Measurements from ENCODE around the gene GRIK3. TPM values are rescaled to one million over a fixed set of nuclear protein-coding genes. Genes with fewer than 3 reads are reported as not detected.

GRIK3 gene
- total RNA-seq, 2 donors from 2014 or later, result 0.46 to 1.9 TPM

- intact Hi-C loops (cut with DNase I, micrococcal nuclease), result no loop called here
- DNase-seq (no peak), ATAC-seq (no peak)
Measured at GRCh38 chr1:36956570-36956969, 77.7 kb downstream of the GRIK3 start.

GRCh38 chr1:36955016-36955415, 79.3 kb downstream of the GRIK3 start:
- DNase-seq, result no peak
- intact Hi-C loops (cut with DNase I, micrococcal nuclease), result no loop called here
- no peak for ATAC-seq

GRCh38 chr1:36953061-36953460, 81.3 kb downstream of the GRIK3 start:
- ATAC-seq (no peak), DNase-seq (no peak)
- intact Hi-C loops (cut with DNase I, micrococcal nuclease), result no loop called here

GRCh38 chr1:36951761-36952160, 82.6 kb downstream of the GRIK3 start:
- ATAC-seq (no peak), DNase-seq (no peak)
- intact Hi-C loops (cut with DNase I, micrococcal nuclease), result no loop called here

- intact Hi-C loops (cut with DNase I, micrococcal nuclease), result no loop called here
- ATAC-seq (no peak), DNase-seq (no peak)
Measured at GRCh38 chr1:36951292-36951750, 83.0 kb downstream of the GRIK3 start.

GRCh38 chr1:36950604-36951291, 83.6 kb downstream of the GRIK3 start:
- intact Hi-C loops (cut with DNase I, micrococcal nuclease), result no loop called here
- no peak for DNase-seq
- ATAC-seq, result no peak

GRCh38 chr1:36948606-36949005, 85.7 kb downstream of the GRIK3 start:
- DNase-seq (no peak), ATAC-seq (no peak)
- intact Hi-C loops (cut with DNase I, micrococcal nuclease), result no loop called here

GRCh38 chr1:36948147-36948546, 86.2 kb downstream of the GRIK3 start:
- ATAC-seq (no peak), DNase-seq (no peak)
- intact Hi-C loops (cut with DNase I, micrococcal nuclease), result no loop called here

- ATAC-seq (no peak), DNase-seq (no peak)
- intact Hi-C loops (cut with DNase I, micrococcal nuclease), result no loop called here
Measured at GRCh38 chr1:36947384-36947783, 86.9 kb downstream of the GRIK3 start.

- DNase-seq (no peak), ATAC-seq (no peak)
- intact Hi-C loops (cut with DNase I, micrococcal nuclease), result no loop called here
Measured at GRCh38 chr1:36944883-36945282, 89.4 kb downstream of the GRIK3 start.

- intact Hi-C loops (cut with DNase I, micrococcal nuclease), result no loop called here
- ATAC-seq, result no peak
- no peak for DNase-seq
Measured at GRCh38 chr1:36942148-36942547, 92.2 kb downstream of the GRIK3 start.

- no peak for ATAC-seq
- intact Hi-C loops (cut with DNase I, micrococcal nuclease), result no loop called here
- no peak for DNase-seq
Measured at GRCh38 chr1:36941316-36941978, 92.9 kb downstream of the GRIK3 start.

GRCh38 chr1:36938819-36939218, 95.5 kb downstream of the GRIK3 start:
- intact Hi-C loops (cut with DNase I, micrococcal nuclease), result no loop called here
- ATAC-seq (no peak), DNase-seq (no peak)

GRCh38 chr1:36937371-36937770, 96.9 kb downstream of the GRIK3 start:
- no peak for ATAC-seq
- no peak for DNase-seq
- intact Hi-C loops (cut with DNase I, micrococcal nuclease), result no loop called here

GRCh38 chr1:36934061-36934460, 100.3 kb downstream of the GRIK3 start:
- ATAC-seq, result no peak
- DNase-seq, result no peak
- intact Hi-C loops (cut with DNase I, micrococcal nuclease), result no loop called here

GRCh38 chr1:36927826-36928225, 106.5 kb downstream of the GRIK3 start:
- intact Hi-C loops (cut with DNase I, micrococcal nuclease), result no loop called here
- DNase-seq (no peak), ATAC-seq (no peak)

- DNase-seq (no peak), ATAC-seq (no peak)
- intact Hi-C loops (cut with DNase I, micrococcal nuclease), result no loop called here
Measured at GRCh38 chr1:36925251-36925650, 109.1 kb downstream of the GRIK3 start.

- ATAC-seq, result no peak
- intact Hi-C loops (cut with DNase I, micrococcal nuclease), result no loop called here
- DNase-seq, result peak in 1 of 2 donors; percentile 51
Measured at GRCh38 chr1:36924282-36924811, 110.0 kb downstream of the GRIK3 start.

- intact Hi-C loops (cut with DNase I, micrococcal nuclease), result no loop called here
- ATAC-seq (no peak), DNase-seq (no peak)
Measured at GRCh38 chr1:36922593-36923426, 111.5 kb downstream of the GRIK3 start.

- DNase-seq (no peak), ATAC-seq (no peak)
- intact Hi-C loops (cut with DNase I, micrococcal nuclease), result no loop called here
Measured at GRCh38 chr1:36922071-36922470, 112.2 kb downstream of the GRIK3 start.
